ENCODE results near the gene SCMH1.
"Not testable (repeated sequence)": the region's sequence is repeated elsewhere in the genome, so short reads cannot be mapped to it uniquely, and the experiment has no call there.

SCMH1 gene

DNA sequence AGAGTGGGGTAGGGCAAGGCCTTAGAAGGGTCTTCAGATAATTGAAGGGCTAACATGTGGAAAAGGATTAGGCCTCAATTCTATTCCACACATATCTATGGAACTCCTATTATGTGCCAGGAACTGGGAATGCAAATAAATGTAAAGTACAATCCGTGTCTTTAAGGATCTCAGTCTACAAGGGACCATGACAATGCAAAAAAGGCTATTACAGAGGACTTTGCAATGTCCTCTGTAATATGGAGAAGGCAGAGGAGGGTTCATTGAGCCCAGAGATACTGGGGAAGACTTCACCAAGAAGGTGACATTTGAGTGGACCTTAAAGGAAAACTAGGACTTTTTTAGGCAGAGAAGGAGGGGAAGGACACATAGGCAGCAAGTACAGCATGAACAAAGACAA lies 4.5 kb upstream of the SCMH1 start:
- no peak for DNase-seq

GRCh38 chr1:41245659-41246058 lies 3.6 kb upstream of the SCMH1 start:
- DNase-seq, result no peak

GRCh38 chr1:41243079-41243385 lies 926 bp upstream of the SCMH1 start:
- no peak for DNase-seq

GRCh38 chr1:41242342-41243078 lies 404 bp upstream of the SCMH1 start:
- DNase-seq, result peak; percentile 29

- peak; percentile 44 for DNase-seq
Observed at GRCh38 chr1:41241354-41241748, 755 bp downstream of the SCMH1 start.

- DNase-seq, result no peak
Observed at GRCh38 chr1:41240781-41241353, 1.2 kb downstream of the SCMH1 start.

- DNase-seq, result no peak
Observed at GRCh38 chr1:41239988-41240610, 2.0 kb downstream of the SCMH1 start.

DNA sequence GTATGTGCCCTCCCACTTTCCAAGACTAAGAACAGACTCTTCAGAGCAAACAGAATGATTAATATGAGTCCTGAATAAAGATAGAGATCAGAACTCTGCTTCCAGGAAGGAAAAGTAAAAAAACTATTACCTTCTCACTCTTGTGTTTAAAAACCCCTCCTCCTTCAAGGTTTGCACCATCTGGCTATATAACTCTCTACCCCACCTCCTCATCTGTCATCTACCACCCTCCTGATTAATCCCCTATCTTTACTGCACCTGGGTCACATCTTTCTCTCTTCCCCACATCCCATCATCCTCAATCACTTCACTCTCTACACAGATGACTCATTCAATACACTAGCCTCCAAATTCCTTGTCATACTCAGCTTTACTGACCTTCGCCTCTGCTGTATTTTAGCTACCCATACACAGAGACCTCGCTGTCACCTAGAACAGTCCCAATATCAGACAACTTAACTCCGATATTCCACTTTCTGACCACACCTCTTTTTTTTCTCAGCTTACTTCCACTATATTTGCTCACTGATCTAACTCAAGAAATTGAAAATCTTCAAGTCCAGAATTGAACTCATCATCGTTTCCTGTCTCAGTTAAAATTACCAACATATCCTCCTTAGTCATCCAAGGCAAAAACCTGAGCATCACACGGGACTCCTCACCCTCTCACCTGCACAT lies 3.7 kb downstream of the SCMH1 start:
- DNase-seq, result no peak

DNA sequence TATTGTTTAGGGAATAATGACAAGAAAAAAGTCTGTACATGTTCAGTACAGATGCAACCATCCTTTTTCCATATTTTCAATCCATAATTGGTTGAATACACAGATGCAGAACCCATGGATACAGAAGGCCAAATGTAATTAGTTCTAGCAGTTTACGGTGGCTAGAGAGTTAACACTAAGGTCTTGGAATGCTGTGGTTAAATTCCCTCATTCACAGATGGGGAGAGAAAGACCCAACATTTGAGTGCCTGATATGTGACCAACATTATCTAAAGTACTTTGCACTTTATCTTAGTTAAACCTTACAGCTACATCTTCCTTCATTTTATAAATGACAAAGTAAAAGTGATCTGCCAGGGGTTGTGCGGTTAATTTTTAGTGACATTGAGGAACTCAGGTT lies 5.3 kb downstream of the SCMH1 start:
- no peak for DNase-seq

DNA sequence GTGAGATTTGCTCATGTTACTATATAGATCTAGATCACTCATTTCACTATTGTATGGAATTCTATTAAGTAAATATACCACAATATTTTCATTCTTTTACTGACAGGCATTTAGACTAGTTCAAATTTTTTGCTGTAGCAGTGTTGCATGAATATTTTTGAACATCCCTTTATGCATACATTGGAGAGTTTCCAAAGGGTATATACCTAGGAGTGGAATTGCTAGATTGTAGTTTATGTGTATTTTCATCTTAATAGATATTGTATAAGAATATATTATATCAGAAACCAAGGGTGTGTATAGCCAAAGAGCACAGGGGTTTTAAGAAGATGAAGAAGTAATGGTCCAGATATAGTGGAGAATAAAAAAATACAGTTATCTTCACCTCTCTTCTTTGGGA lies 6.2 kb downstream of the SCMH1 start:
- no peak for DNase-seq

- DNase-seq, result no peak
Observed at GRCh38 chr1:41233708-41234107, 8.4 kb downstream of the SCMH1 start.

DNA sequence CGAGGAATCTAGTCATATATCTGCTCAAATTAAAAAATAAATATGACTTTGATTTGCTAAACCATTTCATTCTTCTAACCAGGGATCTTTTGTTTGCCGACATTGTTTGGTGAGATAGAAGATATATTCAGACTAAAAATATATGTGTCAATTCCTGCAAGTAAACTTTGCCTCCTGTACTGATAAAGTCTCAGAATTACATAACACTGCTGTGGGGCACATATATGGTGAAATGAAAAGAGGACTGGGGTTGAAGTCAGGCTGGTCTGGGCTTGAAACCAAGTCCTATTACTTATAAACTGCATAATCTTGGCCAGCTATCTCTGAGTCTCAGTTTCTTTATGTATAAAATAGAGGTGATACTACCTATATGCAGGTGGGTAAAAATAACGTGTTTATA lies 9.8 kb downstream of the SCMH1 start:
- no peak for DNase-seq

DNA sequence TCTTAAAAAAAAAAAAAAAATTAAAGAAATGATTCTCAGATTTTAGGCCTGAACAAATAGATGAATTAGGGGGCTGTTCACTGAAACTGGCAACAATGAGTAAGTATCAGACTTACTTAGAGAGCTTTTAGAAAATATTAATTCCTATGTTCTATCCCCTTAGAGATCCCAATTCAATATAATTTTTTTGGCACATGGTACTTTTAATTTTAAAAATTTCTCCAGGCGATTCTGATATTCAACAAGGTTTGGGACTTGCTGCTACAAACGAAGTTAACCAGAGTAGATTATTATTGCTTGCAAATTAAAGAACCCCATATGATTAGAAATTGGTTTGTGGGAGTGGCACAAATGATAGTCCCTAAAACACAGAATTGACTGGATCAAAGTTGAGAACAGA lies 11.4 kb downstream of the SCMH1 start:
- no peak for DNase-seq

DNA sequence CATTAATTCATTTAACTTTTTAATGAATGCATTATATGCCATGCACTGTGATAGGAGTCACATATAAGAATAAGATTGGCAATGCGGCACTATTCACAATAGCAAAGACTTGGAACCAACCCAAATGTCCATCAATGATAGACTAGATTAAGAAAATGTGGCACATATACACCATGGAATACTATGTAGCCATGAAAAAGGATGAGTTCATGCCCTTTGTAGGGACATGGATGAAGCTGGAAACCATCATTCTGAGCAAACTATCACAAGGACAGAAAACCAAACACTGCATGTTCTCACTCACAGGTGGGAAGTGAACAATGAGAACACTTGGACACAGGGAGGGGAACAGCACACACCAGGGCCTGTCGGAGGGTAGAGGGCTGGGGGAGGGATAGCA lies 12.9 kb downstream of the SCMH1 start:
- DNase-seq, result not testable (repeated sequence)

- DNase-seq, result no peak
Observed at GRCh38 chr1:41226815-41227434, 15.2 kb downstream of the SCMH1 start.

GRCh38 chr1:41225495-41225894 lies 16.6 kb downstream of the SCMH1 start:
- no peak for DNase-seq

DNA sequence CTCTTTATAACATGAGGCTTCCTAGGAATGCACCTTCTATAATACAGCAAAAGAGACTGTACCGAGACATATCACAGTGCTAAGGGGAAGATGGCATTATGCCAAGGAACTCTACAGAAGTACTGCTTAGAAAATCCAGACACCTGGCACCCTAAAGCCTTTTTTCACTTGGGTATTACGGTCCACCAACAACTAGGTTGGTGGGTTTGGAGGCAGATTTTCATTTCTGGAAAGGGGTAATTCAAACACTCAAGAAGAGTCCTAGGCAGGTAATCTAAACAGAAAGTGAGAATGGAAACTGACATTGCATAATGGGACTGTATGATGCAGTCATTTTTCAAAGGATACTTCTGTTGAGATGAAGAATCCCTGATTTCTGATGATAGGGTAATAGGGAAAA lies 19.6 kb downstream of the SCMH1 start:
- DNase-seq, result no peak

DNA sequence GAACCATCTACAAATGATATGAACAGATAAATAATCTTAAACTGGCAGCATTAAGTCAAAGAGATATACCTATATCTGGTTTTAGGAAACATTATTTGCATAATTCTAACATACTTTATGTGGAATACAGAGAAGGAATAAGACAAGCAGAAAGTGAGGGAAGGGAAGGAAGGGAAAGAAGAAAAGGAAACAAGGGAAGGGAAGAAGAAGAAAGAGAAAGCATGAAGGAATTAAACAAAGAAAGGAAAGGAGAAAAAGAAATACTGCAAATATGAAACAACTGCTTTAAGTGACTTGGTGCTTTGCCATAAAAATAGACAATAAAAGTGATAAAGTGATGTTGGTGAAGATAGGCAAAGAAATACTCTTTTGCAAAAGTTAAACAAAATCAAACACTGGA lies 20.1 kb downstream of the SCMH1 start:
- DNase-seq, result no peak

- no peak for DNase-seq
Observed at GRCh38 chr1:41218152-41218551, 24.0 kb downstream of the SCMH1 start.

DNA sequence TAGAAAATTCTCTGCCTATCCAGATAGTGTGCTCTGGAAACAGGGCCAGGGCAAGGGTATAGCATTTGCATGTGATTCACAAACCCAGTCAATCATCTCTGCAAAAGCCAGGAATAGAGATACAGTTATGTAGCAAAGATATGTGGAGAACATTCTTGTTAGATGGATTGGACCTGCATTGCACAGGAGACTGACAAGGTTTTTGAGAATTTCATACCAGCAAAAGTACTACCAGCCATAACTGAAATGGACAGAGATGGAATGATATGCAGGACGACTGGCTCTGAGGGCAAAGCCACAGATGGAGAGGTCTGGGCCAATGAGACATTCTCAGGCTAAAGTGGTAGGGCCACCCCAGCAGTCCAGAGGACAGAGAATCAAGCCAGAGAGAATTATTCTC lies 24.7 kb downstream of the SCMH1 start:
- DNase-seq, result no peak

DNA sequence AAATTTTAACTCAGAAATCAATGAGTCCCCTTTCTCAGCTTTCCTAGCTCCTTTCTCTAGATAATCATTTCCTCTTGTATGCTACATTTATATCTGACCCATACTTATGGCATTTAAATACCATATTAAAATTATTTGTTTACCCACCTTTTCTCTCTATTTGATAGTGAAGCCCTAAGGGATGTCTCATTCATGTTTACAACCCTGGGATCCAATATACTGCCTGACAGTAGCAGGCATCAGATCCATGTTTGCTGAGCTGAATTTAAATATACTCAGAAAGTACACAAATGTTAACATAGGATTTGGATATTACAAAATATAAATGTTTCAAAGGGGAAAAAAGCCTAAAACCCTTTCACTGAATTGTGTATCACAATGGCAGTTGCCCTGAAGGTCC lies 26.5 kb downstream of the SCMH1 start:
- no peak for DNase-seq

- no peak for DNase-seq
Observed at GRCh38 chr1:41213341-41213740, 28.8 kb downstream of the SCMH1 start.

- not testable (repeated sequence) for DNase-seq
Observed at GRCh38 chr1:41211608-41212007, 30.5 kb downstream of the SCMH1 start.

- not testable (repeated sequence) for DNase-seq
Observed at GRCh38 chr1:41207053-41207452, 35.1 kb downstream of the SCMH1 start.

Measured in activated CD8-positive, alpha-beta memory T cell treated with anti-CD3 and anti-CD28 coated beads, Interleukin-2, amount 50 U/mL, for 4 hours (primary cell).